Measurements from ENCODE around the gene TENM3.

The TENM3 gene

DNA sequence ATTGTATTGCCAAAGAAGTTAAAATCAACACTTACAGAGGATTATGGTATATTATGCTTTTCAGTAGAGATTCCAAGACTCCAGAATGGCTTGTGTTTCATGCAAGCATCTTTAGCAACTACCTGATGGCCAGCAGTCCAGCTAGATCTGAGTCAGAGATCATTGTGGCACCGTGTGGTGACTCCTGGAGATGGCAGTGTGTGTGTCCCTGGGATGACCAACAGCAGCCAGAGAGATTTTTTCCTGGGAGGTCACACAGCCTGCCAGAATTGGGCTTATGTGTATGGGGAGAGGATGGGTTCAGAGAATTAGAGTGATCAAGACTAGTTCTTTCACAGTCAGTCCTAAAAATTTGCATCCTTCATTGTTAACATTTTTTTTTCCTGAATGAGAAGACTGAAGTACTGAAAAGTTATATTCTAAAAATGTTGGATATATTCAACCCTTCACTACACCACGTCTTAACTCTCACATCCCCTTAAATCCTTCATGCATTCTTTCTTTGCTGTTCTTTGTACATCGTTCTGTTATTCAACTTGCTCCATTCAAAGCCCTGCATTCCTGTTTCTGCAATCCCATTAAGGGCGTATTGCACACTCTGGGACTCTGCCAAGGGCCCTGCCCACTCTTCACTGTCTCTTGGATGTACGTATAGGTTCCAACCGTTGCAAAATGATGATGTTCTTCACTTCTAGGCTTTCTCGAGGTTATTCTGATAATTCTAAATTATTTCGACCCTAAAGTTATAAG, 12.4 kb downstream of the TENM3 start:
- DNase-seq, result no peak

DNA sequence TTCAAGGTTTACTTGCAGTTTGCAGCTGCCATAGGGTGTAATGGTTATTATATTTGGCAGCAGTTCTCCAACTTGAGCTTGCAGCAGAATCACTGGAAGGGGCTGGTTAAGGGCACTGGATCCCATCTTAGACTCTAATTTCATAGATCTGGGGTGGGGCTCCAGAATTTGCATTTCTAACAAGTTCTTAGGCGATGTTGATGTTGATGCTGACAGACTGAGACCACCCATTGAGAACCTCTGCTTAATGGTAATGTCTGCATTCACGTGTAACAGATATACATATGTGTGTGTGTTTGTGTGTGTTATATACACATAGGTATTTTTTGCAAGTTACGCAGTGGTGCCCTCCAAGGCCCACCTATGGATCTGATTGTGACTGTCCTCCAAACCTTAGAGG, 13.8 kb downstream of the TENM3 start:
- DNase-seq, result no peak

DNA sequence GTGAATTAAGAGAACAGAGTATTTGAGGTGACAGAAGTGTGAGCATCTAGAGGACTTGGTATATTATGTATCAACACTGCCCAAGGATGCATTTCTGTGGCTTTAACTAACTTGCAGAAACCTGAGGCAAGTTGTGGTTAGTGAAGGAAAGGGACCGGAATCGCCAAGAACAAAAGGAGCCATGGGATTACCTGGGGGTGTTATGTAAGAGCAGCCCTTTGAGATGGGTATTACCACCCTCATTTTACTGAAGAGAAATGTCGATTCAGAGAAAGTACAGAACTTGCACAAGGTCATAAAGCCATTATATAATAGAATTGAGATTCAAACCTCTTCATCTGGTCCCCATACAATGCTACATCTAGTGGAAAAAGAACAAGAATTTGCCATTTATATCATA, 14.3 kb downstream of the TENM3 start:
- no peak for DNase-seq

DNA sequence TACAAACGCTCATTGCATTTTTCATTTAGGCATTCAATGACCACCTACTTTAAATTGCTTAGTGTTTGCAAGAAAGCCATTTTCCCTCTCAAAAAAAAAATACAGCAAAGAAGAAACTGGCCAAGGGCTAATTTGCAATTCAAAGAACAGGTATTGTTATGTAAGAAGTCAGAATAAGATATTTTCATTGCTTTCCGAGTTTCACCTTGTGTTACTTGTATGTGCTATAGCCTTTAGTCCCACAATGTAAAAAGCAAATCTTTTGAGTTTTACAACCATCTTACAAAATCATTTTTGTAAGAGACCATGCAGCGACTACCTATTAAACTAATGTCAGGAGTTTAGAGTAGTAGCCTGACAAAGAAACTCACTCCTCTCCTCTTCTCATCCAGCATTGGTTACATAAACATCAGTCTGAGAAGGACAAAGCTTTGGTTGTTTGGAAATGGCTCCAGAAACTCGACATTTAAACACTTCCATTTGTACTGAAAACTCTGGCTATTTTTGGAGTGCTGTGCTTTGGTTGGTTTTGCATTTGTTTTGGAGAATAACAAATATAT, 15.3 kb downstream of the TENM3 start:
- DNase-seq, result no peak

DNA sequence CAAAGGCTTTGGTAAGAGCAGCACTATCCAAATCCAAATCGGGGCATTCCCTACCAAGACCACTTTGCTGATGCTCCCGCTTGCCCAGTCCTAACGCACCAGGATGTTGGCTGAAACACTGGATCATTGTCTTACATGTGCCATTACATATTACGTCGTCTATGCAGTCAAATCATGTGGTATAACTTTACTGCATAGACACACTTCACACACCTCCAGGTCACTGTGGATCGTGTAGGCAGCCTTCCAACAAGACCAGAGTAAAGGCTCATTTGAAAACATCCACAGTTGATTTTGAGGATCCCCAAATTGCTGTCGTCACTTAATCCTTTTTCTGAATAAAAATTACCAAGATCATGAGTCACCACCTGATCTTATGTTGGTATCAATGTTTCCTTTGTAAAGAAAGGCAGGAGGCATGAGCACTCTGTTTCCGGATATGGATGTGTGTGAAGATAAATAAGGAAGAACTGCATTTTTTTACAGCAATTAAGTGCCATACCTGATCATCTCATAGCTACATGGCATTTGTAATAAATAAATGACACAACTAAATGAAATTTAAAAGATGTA, 18.5 kb downstream of the TENM3 start:
- DNase-seq, result no peak

DNA sequence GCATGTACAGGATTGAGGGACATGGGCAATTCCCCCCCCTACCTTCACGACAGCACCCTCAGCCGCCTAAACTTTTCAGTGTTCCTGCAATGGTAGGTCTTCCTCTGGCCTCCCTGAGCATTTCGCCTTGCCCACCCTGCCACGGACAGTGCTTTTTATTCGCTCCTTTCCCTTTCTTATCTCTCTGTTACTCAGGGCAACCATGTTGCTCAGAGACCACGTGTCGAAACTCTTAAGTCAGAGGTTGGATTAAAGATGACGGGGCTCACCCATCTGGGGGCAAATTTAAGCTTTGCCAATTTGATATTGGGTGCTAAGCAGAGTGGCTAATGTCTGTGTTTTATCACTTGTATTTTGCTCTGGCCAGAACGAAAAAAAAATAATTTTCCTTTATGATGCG, 20.4 kb downstream of the TENM3 start:
- DNase-seq, result no peak

DNA sequence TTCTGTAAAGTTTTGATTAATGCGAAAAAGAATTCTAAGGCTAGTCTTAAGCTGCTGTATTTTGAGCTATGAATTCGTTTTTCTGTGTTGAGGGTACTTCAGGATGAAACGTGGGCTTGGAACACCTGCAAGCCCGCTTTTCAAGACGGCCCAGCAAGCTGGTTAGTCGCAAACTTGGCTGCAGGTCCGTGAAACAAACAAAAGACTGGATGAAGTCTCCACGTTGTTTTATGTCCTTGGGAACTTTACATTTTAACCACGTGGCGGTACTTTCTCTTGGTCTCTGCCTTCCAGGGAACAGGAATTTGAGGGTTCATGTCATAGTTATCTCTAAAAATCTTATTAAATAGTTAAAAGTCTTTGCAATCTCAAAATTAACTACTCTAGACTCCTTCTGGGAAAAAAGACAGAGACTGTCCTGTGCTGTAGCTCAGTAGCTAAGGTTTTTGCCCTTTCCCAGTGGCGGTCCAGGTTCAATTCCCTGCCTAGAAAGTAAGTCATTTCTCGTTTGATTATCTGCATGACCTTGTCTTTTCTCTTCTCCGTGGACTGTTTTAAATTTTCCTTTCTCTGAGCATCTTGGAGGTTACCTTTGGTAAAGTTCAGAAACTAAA, 21.0 kb downstream of the TENM3 start:
- DNase-seq, result no peak

DNA sequence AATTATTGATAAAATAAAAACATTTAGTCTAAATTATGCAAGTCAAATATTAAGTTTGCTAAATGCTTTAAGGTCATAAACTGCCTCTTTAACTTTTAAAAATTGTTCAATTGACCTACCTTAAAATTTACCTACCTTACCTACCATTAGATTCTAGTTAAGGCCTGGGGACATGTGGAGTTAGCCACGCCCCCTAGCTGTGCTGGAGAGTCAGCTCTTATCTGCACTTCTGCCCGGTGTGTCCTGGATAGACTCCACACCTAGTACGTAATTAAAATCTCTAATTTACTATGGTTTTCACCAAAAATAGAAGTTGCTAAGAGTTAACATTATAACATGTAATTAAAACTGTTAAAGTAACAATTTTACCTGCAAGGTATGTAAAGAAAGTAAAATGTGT, 22.7 kb downstream of the TENM3 start:
- DNase-seq, result no peak

DNA sequence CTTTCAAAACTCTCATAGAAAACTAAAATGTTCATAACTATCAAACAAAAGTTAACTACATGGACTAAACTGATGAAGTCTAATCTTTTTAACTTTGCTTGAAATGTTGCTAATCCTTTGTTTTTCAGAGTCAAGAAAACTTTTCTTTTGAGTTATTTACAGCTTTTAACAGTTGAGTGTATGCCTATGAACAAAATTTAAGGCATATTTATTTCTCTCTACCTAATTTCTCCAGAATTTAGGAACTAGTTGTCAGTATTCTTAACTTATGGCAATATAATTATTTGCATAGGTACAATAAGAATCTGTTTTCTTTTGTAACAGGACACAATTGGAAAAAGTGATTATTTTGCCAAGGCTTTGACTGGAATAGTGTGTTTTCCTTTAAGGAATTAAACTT, 23.8 kb downstream of the TENM3 start:
- no peak for DNase-seq

DNA sequence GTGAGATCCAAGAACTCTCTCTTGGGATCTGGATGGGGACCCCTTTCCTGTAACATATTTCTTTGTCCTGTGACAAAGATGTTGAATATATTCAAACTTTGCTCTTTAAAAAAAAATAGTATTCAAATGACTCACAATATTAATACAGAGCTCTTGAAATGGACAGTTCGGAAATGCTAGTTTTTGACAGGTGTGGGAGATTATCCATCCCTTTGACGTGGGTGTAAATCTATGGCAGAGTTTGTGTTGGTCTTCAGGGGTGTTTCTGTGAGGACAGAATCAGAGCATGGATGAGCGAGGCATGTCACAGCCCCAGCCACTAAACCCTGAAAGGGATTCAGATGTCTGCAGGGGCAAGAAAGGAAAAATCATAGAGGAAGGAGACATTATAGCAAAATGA, 25.8 kb downstream of the TENM3 start:
- no peak for DNase-seq

DNA sequence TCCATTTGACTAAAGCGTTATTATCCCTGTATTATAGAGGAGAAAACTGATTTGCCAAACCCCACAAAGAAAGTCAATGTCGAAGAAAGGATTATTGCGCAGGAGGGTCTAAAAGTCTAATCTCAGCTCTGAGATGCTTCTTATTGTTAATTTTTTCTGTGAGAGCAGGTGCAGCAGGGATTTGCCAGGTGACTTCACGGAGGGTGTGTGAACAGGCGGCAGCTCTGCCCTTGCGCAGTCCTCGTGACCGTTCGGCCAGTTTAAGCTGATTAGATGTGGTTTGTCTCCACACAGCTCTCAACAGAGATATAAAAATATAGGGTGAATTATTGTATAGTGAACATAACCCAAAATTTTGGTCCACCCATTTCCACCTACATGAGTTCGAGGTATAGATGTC, 28.5 kb downstream of the TENM3 start:
- no peak for DNase-seq

DNA sequence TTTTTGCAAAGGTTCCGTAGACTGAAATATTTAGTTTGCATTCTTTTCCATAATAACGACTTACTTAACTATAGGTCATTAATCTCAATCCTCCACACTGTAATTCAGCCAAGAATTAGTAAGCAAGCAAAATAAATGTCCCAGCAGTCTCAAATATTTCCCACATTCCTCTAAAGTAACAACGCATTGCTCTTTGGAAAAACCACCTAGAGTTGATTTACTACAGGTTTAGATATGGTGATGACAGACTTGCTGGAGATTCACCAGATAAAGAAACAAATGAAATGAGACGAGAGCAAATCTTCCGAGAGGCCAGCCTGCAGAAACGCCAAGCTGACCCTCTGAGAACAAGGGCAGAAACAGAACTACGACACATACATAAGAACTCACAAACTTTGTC, 28.9 kb downstream of the TENM3 start:
- DNase-seq, result no peak

DNA sequence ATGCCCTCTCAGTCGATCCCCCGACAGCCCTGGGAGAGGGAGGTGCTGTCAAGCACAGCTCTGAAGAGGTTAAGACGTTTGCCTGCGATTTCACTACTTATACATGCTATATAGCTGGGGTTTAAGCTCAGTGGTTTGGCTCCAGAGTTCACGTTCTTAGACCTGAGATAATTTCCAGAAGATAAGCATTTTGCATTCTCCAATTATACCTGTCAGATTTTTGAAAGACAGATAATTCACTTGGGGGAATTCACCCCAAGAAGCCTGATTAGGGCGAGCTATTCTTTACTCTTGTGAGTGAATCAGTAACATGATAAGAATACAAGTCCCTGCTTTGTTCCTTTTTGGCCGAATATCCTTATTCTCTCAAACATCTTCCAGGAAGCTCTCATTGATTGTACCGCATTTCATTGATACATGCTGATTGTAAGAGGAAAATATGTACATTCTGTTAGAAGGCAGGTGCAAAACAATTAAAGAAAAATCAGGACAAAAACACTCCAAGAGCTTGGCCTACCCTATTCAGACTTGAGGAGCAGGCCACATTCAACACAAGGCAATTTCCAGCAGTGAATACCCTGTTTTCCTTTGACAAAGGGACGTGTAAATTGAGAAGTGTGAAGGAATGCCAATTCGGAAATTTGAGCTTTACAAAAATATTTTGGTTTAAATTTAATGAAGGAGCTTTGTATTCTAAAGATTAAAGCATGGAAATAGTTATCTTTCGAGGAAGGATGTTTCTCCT, 30.2 kb downstream of the TENM3 start:
- no peak for DNase-seq

DNA sequence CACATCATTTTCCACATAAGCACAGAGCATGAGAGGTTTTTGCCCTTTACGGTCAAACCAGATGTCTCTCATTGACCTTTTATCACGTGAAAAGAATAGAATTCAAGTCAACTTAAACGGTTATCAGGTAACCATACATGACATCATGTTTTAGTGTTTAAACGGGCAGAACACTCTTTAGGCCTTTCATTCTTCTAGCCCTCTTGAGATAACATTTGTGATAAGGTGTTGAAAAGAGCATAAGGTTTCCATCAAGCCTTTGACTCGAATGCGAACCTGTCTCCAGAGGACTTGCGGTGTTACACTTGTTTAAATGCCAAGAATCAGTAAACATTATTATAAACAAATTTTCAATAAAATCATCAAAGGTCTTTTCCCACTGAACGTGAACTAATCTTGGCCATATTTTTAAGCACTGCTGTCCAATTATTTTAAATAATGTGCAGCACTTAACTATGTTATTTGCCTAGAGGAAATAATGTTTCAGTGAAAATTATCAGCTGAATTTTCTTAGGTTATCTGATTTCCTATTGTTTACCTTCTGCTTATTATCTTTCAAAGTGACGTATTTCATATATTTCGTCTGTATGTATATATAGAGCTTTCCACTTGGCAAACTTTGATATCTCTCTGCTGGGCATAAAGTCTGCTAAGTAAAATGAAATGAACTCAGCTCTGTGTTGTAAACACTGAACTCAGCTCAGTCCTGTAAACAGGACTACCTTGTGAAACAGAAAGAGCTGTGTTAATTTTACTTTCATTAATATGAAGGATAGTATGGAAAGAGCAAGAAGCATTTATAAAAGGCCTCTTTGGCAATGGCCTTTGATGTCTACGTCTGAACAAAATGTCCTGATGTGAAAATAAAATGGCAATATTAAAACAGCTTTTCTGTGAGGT, 33.3 kb downstream of the TENM3 start:
- no peak for DNase-seq

DNA sequence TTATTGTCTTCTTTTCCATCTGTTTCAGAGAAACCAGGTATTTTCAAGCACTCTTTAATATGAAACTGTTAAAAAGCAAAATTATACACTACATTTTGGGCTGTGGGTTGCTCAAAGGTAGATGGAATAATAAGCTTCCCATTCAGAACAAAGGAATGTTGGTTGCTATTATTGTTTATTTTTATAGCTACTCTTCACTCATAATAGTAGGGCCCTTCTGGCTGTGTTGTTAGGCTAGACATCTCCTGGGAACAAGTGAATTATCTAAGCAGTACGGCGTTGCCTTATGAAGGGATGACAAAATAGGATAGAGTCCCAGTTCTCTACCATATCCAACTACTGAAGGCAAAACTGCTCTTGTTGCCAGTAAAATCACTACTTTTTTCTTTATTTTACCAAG, 34.2 kb downstream of the TENM3 start:
- no peak for DNase-seq

DNA sequence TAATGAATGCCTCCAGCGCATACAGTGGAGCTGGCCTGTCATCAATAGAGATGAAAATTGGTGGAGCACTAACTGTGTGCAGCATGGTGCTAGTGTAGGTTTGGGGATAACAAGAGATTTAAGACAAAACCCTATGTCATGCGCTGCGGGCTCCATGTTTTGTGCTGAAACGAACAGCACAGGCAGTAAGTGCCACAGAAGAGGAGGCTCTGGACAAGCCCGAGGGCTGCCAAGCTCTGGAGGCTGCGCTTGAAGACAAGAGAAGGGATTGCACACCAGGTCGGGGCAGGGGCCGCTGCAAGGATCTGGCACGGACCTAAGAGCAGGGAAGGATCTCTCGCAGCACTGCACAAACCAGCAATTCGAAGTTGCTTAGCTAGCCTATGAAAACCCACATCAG, 35.5 kb downstream of the TENM3 start:
- no peak for DNase-seq

DNA sequence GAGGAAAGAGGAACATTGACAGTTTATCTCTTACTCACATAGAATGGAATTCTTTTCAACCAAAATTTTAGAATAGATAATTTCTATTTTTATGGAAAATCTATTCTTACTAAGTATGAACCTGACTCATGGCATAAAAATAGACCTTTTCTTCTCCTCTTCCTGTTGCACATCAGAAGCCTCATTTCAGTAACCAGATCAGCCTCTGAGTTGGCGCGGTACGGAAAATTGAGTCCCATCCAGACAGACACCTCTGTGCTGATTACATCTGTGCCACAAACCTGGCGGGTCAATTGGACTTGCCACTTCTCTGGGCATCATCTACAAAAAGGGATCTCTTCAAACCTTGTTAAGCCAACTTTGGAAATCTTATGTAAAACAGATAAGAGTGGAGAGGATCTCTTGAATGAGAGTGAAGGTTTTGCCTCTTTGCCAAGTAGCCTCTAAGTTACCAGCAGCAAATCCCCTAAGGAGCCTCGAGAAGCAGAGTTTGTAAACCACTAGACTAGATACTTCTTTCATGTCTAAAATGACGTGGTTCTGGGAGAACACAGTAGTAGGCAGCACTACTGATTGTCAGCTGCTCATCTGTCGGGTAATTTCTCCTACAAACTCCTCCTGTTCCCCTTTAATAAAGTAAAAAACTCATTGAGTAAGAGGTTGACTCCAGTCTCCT, 37.4 kb downstream of the TENM3 start:
- DNase-seq, result no peak

DNA sequence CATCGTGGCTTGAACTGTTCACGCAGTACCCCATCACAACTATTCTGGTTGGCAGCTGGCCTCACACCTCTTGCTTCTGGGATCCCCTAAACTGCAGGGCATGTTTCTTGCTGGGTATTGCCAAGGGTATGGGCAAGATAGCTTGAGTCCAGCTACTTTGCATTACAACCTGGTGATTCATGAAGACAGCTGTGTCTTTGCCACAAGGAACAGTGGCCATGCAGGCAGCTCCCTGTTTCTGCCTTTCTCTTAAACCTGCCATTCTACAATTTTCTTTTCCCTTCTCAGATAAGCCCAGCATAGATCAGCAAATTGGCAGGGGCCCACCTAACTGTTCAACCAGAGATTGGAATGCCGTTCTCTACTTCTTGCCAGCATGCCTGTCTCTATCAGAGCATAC, 42.8 kb downstream of the TENM3 start:
- DNase-seq, result no peak

DNA sequence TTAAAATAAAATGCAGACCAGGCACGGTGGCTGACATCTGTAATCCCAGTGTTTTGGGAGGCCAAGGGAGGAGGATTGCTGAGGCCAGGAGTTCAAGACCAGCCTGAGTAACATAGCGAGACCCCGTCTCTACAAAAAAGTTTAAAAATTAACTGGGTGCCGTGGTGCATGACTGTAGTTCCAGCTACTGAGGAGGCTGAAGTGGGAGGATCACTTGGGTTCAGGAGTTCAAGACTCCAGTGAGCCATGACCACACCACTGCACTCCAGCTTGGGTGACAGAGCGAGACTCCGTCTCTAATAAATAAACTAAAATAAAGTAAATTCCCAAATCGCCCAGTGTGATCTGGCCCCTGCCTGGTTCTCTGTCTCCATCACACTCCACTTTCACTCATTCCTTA, 43.7 kb downstream of the TENM3 start:
- no peak for DNase-seq

DNA sequence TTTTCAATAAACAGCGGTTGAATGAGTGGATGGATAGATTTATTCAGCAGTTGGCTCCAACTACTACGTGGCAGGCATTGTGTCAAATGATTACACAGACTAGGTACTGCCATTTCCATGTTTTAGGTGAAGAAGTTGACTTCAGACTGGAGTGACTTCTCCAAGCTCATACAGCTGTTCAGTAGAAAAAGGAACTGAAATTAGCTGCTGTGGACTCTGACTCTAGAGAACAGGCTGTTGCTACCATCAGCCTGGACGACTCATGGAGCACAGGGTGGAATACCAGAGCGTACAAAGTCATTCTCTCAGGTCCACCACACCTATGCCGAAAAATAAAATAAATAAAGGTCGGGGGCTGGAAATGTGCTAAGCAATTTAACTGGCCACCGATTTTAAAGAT, 45.3 kb downstream of the TENM3 start:
- DNase-seq, result no peak

DNA sequence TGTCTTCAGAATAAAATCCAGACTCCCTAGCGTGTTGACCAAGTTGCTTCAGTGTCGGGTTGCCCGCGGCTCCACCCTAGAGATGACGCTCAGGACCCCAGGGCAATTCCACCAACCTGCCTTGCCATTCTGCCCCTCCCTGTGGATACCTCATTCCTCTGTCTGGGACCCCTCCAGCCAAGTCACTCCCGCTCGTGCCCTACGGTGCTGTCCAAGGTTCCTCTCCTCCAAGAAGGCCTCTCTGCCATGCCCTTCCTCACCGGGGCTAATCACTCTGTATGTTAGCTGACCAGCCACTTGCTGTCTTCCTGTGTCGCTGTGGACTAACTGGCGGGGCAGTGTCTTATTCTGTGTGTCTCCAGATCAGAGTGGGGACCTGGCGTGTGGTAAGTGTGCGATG, 46.6 kb downstream of the TENM3 start:
- no peak for DNase-seq

DNA sequence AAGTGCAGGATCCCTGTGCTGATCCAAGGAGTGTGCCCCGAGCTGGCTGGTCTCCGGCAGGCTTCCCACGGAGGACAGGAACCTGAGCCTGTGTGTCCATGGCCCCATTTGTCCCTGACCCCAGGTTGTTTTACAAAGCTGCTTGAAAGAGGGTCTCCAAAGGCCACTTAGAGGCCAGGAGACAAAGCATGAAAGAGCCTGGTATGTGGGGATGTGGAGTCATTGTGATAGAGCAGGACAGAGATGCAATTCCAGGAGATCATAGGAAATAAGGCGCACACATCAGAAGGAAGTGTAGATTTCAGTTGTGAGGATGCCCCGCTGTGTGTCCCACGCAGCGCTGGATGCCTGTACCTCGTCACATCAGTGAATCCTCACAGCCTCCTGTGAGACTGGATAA, 48.0 kb downstream of the TENM3 start:
- no peak for DNase-seq

All from activated CD4-positive, alpha-beta T cell treated with anti-CD3 and anti-CD28 coated beads, Interleukin-2, amount 50 U/mL, for 16 hours (primary cell).